Neural cell (in vitro differentiated cells): ENCODE measurements around the gene INPP5F.

Source experiments
- EP300 ChIP-seq: fragments of 450-650 bp; conservative IDR thresholded peaks from 2 replicates; pipeline ENCODE4 v1.6.1; 2014; ENCODE audit warnings: antibody characterized with exemption, mild to moderate bottlenecking, moderate library complexity; ENCODE audit not compliant: poor library complexity, severe bottlenecking
- EZH2 ChIP-seq: fragments of 200-600, 300-800 bp; shearing (Covaris generic), sonication (generic); IDR thresholded peaks from 2 replicates; pipeline ENCODE4 v1.6.1; 2014; ENCODE audit warnings: antibody characterized with exemption, low read length, borderline replicate concordance, mild to moderate bottlenecking; ENCODE audit not compliant: insufficient read depth, poor library complexity, severe bottlenecking
- POLR2AphosphoS5 ChIP-seq: IDR thresholded peaks from 2 replicates; pipeline ENCODE4 v1.6.1; 2012
- RAD21 ChIP-seq: fragments of 450-650 bp; conservative IDR thresholded peaks from 2 replicates; pipeline ENCODE4 v1.6.1; 2014; ENCODE audit warnings: antibody characterized with exemption, mild to moderate bottlenecking, moderate library complexity
- TAF1 ChIP-seq: IDR thresholded peaks from 2 replicates; pipeline ENCODE4 v1.6.1; 2012; ENCODE audit warnings: low read depth
- TF ChIP-seq, protein P1 (sequence below): fragments of 450-650 bp; IDR thresholded peaks from 2 replicates; pipeline ENCODE4 v1.5.1; 2014; ENCODE audit warnings: antibody characterized with exemption, mild to moderate bottlenecking, moderate library complexity; ENCODE audit not compliant: poor library complexity, severe bottlenecking

DNA sequence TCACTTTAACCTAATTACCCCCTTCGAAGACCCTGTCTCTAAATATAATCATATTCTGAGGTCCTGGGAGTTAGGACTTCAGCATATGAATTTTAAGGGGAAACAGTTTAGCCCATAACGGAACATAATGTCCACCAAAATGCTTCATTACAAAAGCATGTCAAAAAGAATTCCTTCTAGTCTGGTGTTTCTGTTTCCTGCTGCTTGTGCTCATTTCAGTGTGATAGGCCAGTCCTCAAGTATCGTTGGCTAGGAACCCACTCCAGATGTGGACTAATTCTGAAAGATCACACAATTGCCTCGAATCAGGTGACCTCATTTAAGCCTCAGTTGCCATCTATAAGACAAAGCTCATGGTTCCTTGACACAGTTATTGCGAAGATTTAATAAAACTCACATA is 29.6 kb downstream of the INPP5F start:
- TF ChIP-seq, protein P1, sequence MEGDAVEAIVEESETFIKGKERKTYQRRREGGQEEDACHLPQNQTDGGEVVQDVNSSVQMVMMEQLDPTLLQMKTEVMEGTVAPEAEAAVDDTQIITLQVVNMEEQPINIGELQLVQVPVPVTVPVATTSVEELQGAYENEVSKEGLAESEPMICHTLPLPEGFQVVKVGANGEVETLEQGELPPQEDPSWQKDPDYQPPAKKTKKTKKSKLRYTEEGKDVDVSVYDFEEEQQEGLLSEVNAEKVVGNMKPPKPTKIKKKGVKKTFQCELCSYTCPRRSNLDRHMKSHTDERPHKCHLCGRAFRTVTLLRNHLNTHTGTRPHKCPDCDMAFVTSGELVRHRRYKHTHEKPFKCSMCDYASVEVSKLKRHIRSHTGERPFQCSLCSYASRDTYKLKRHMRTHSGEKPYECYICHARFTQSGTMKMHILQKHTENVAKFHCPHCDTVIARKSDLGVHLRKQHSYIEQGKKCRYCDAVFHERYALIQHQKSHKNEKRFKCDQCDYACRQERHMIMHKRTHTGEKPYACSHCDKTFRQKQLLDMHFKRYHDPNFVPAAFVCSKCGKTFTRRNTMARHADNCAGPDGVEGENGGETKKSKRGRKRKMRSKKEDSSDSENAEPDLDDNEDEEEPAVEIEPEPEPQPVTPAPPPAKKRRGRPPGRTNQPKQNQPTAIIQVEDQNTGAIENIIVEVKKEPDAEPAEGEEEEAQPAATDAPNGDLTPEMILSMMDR: no peak
- TF ChIP-seq EZH2 (no peak), EP300 (no peak), POLR2AphosphoS5 (no peak), RAD21 (no peak), TAF1 (no peak)
